Measurements from ENCODE around the gene PPP1R16B.
"Not testable (repeated sequence)": the region's sequence is repeated elsewhere in the genome, so short reads cannot be mapped to it uniquely, and the experiment has no call there.

Gene PPP1R16B

GRCh38 chr20:38791940-38792339 lies 13.6 kb upstream of the PPP1R16B start:
- no peak for DNase-seq (ENCODE audit: low read depth in 2 of 2)

GRCh38 chr20:38794057-38794456 lies 11.4 kb upstream of the PPP1R16B start:
- DNase-seq (ENCODE audit: low read depth in 2 of 2): not testable (repeated sequence)

- no peak for DNase-seq (ENCODE audit: low read depth in 2 of 2)
These were observed 7.2 kb upstream of the PPP1R16B start for GRCh38 chr20:38798266-38798665.

GRCh38 chr20:38799203-38799602 lies 6.3 kb upstream of the PPP1R16B start:
- no peak for DNase-seq (ENCODE audit: low read depth in 2 of 2)

- no peak for DNase-seq (ENCODE audit: low read depth in 2 of 2)
These were observed 4.6 kb upstream of the PPP1R16B start for GRCh38 chr20:38800882-38801281.

GRCh38 chr20:38804221-38804620 lies 1.3 kb upstream of the PPP1R16B start:
- no peak for DNase-seq (ENCODE audit: low read depth in 2 of 2)

- no peak for DNase-seq (ENCODE audit: low read depth in 2 of 2)
These were observed 605 bp upstream of the PPP1R16B start for GRCh38 chr20:38804682-38805501.

- no peak for DNase-seq (ENCODE audit: low read depth in 2 of 2)
These were observed 709 bp downstream of the PPP1R16B start for GRCh38 chr20:38805958-38806854.

GRCh38 chr20:38806855-38807655 lies 1.6 kb downstream of the PPP1R16B start:
- no peak for DNase-seq (ENCODE audit: low read depth in 2 of 2)

GRCh38 chr20:38809942-38810341 lies 4.4 kb downstream of the PPP1R16B start:
- no peak for DNase-seq (ENCODE audit: low read depth in 2 of 2)

- DNase-seq (ENCODE audit: low read depth in 2 of 2): no peak
These were observed 5.6 kb downstream of the PPP1R16B start for GRCh38 chr20:38810926-38811630.

GRCh38 chr20:38811769-38812168 lies 6.3 kb downstream of the PPP1R16B start:
- DNase-seq (ENCODE audit: low read depth in 2 of 2): no peak

GRCh38 chr20:38812182-38812581 lies 6.7 kb downstream of the PPP1R16B start:
- no peak for DNase-seq (ENCODE audit: low read depth in 2 of 2)

GRCh38 chr20:38812709-38813573 lies 7.4 kb downstream of the PPP1R16B start:
- no peak for DNase-seq (ENCODE audit: low read depth in 2 of 2)

- DNase-seq (ENCODE audit: low read depth in 2 of 2): not testable (repeated sequence)
These were observed 8.1 kb downstream of the PPP1R16B start for GRCh38 chr20:38813574-38813962.

GRCh38 chr20:38815446-38815845 lies 9.9 kb downstream of the PPP1R16B start:
- DNase-seq (ENCODE audit: low read depth in 2 of 2): no peak

- DNase-seq (ENCODE audit: low read depth in 2 of 2): no peak
These were observed 12.9 kb downstream of the PPP1R16B start for GRCh38 chr20:38818113-38819065.

GRCh38 chr20:38825571-38825900 lies 20.0 kb downstream of the PPP1R16B start:
- DNase-seq (ENCODE audit: low read depth in 2 of 2): no peak

- DNase-seq (ENCODE audit: low read depth in 2 of 2): peak; percentile 7 to 11
These were observed 20.6 kb downstream of the PPP1R16B start for GRCh38 chr20:38825901-38826625.

Measured in fibroblast of skin of left quadriceps (primary cell).